B cell (primary cell): ENCODE data around the gene CSTF3. TPM values are rescaled to one million over a fixed set of nuclear protein-coding genes. Genes with fewer than 3 reads are reported as not detected.

ENCODE experiments used
- ATAC-seq: fragments of 200-7000 bp; cut with Tn5 transposase; one replicate; pipeline ENCODE4 v1.10.0; 2021; ENCODE audit warnings: low read depth, mild to moderate bottlenecking, moderate number of reproducible peaks, moderate library complexity
- CTCF ChIA-PET: fragments of 350-600 bp; sonication (Branson Sonifier 250); formaldehyde crosslinking; loops from one replicate; lab custom pipeline; 2021; ENCODE audit warnings: antibody characterized with exemption, inconsistent platforms; lab: Charles Lee
- POLR2A ChIA-PET: fragments of 350-600 bp; sonication (Branson Sonifier 250); formaldehyde crosslinking; loops from one replicate; lab custom pipeline; 2021; ENCODE audit warnings: antibody characterized with exemption; lab: Charles Lee
- DNase-seq: peaks from one replicate; pipeline ENCODE4 v3.0.0; 2013
- H2AFZ ChIP-seq: 2 replicates; pipeline ENCODE4 v1.6.1; 2012; ENCODE audit warnings: mild to moderate bottlenecking, low read depth, low read length; ENCODE audit not compliant: insufficient read depth, poor library complexity, severe bottlenecking
- H3K27ac ChIP-seq, 2 donors: 1 replicate in 1 of 2; 2 replicates in 1 of 2; pipeline ENCODE4 v1.5.1; 2012 to 2013; ENCODE audit warnings: low read length in 2 of 2, mild to moderate bottlenecking in 2 of 2, moderate library complexity in 1 of 2
- H3K27me3 ChIP-seq, 4 experiments: fragments of 200-600 bp in 1 of 4; sonication (generic) in 1 of 4; replicated peaks in 1 of 4; 1 replicate in 2 of 4; 2 replicates in 2 of 4; pipeline versions ENCODE4 v1.6.1 to v1.7.0; 2013 to 2016; ENCODE audit warnings: low read length in 3 of 4, mild to moderate bottlenecking in 2 of 4, mixed read lengths in 1 of 4, moderate library complexity in 1 of 4; ENCODE audit not compliant: insufficient read depth in 4 of 4, control insufficient read depth in 3 of 4; ENCODE audit errors: control extremely low read depth in 1 of 4
- H3K36me3 ChIP-seq, 2 experiments: replicated peaks in 1 of 2; 1 replicate in 1 of 2; 2 replicates in 1 of 2; pipeline versions ENCODE4 v1.6.1 to v1.7.1; 2013; ENCODE audit warnings: low read length in 1 of 2; ENCODE audit not compliant: insufficient read depth in 2 of 2, control insufficient read depth in 1 of 2; ENCODE audit errors: control extremely low read depth in 1 of 2, extremely low read depth in 1 of 2
- H3K4me1 ChIP-seq, 2 donors: fragments of 200-600 bp in 1 of 2; sonication (generic) in 1 of 2; 1 replicate in 1 of 2; 2 replicates in 1 of 2; pipeline versions ENCODE4 v1.5.1 to v1.6.1; 2013 to 2017; ENCODE audit warnings: low read length in 2 of 2; ENCODE audit not compliant: control insufficient read depth in 2 of 2, insufficient read depth in 2 of 2
- H3K4me2 ChIP-seq: replicated peaks from 2 replicates; pipeline ENCODE3; 2012; ENCODE audit warnings: mild to moderate bottlenecking, low read depth, low read length; ENCODE audit not compliant: poor library complexity, severe bottlenecking
- H3K4me3 ChIP-seq, 5 experiments: fragments of 200-600 bp in 1 of 5; sonication (generic) in 1 of 5; 1 replicate in 3 of 5; 2 replicates in 2 of 5; pipeline versions ENCODE4 v1.5.1 to v1.7.0; 2011 to 2016; ENCODE audit warnings: low read length in 4 of 5, mild to moderate bottlenecking in 4 of 5, low read depth in 2 of 5, control low read depth in 1 of 5, moderate library complexity in 1 of 5; ENCODE audit not compliant: insufficient read depth in 1 of 5; ENCODE audit errors: control extremely low read depth in 1 of 5, extremely low read depth in 1 of 5
- H3K79me2 ChIP-seq: fragments of 200-600 bp; sonication (generic); one replicate; pipeline ENCODE4 v1.6.0; 2016; ENCODE audit warnings: low read length; ENCODE audit not compliant: control insufficient read depth, insufficient read depth
- H3K9ac ChIP-seq: fragments of 200-600 bp; sonication (generic); 2 replicates; pipeline ENCODE4 v1.6.1; 2017; ENCODE audit warnings: mild to moderate bottlenecking, low read length, moderate library complexity
- H3K9me3 ChIP-seq, 3 donors: one replicate each; pipeline versions ENCODE4 v1.6.1 to v1.7.1; 2013; ENCODE audit warnings: low read length in 2 of 3; ENCODE audit not compliant: control insufficient read depth in 2 of 3, insufficient read depth in 1 of 3; ENCODE audit errors: control extremely low read depth in 1 of 3
- H4K20me1 ChIP-seq: 2 replicates; pipeline ENCODE4 v1.6.0; 2012; ENCODE audit warnings: mild to moderate bottlenecking, low read length; ENCODE audit not compliant: insufficient read depth, control insufficient read depth, poor library complexity, severe bottlenecking
- H3K27ac Mint-ChIP-seq: one replicate; pipeline ENCODE4 v1.8.0; 2021; ENCODE audit warnings: mixed read lengths
- H3K27me3 Mint-ChIP-seq: one replicate; pipeline ENCODE4 v1.8.0; 2021; ENCODE audit warnings: mixed read lengths
- H3K4me1 Mint-ChIP-seq: one replicate; pipeline ENCODE4 v1.8.0; 2021; ENCODE audit warnings: mixed read lengths
- H3K4me3 Mint-ChIP-seq: one replicate; pipeline ENCODE4 v1.8.0; 2021; ENCODE audit warnings: mixed read lengths
- H3K9me3 Mint-ChIP-seq: one replicate; pipeline ENCODE4 v1.8.0; 2022; ENCODE audit warnings: mixed read lengths; ENCODE audit not compliant: insufficient read depth
- EZH2 ChIP-seq: IDR thresholded peaks from 2 replicates; pipeline ENCODE4 v1.6.1; 2012; ENCODE audit warnings: borderline replicate concordance, low read depth, mild to moderate bottlenecking, moderate library complexity, low read length; ENCODE audit not compliant: insufficient read depth, poor library complexity, severe bottlenecking
- WGBS: methylation state at CpG from one replicate; pipeline ENCODE4 v1.1.5; 2013; ENCODE audit warnings: missing lambda C conversion rate; ENCODE audit not compliant: insufficient coverage; 5-methylcytosine and 5-hydroxymethylcytosine counted together
- intact Hi-C: fragments of 100-400 bp; cut with micrococcal nuclease; formaldehyde crosslinking; loops from one replicate; pipeline ENCODE4 v1.10.0; 2022
- polyA plus RNA-seq: library from polyadenylated mRNA; depleted of rRNA; stranded (reverse); fragments of >200 nt; gene quantifications from 2 replicates; pipeline ENCODE4 v1.2.3, GENCODE V29; 2012
- total RNA-seq, 2 donors: library from RNA; stranded (reverse); fragments of 120-200 nt in 1 of 2; gene quantifications; 1 replicate in 1 of 2; 2 replicates in 1 of 2; pipeline versions ENCODE4 v1.2.3 to v1.2.4, GENCODE V29; 2013 to 2022
- TF ChIP-seq, protein P1 (sequence below): fragments of 200-600 bp; IDR thresholded peaks from one replicate; pipeline ENCODE4 v1.8.0; 2022; ENCODE audit warnings: antibody characterized with exemption, mild to moderate bottlenecking

CSTF3 gene
- total and polyA plus RNA-seq, 2 donors (not counting 1 experiment from before 2014, with no cell fraction given): 14.4 to 42.2 TPM

- WGBS: 100% methylated on average over 2 of the region's 3 CpGs
- Histone ChIP-seq H3K9me3 (no peaks in the 10 kb centered on the region), H2AFZ (no peak overlapping the region), H3K4me3 (no peak overlapping the region), H3K4me2 (no peak overlapping the region), H3K9ac (no peak overlapping the region), H4K20me1 (no peaks in the 10 kb centered on the region), H3K36me3 (no peaks in the 10 kb centered on the region), H3K79me2 (no peaks in the 10 kb centered on the region), H3K4me1 (no peaks in the 10 kb centered on the region), H3K27me3 (no peaks in the 10 kb centered on the region), H3K27ac (no peak overlapping the region)
- DNase-seq: no peak
- no peak for ATAC-seq
- Mint-ChIP-seq H3K27me3 (no peaks in the 10 kb centered on the region), H3K27ac (no peak overlapping the region), H3K4me3 (no peak overlapping the region), H3K4me1 (no peaks in the 10 kb centered on the region), H3K9me3 (no peaks in the 10 kb centered on the region)
- CTCF ChIA-PET: no interaction called here
- POLR2A ChIA-PET: no interaction called here
- intact Hi-C loops: no loop called here
- TF ChIP-seq, protein P1, sequence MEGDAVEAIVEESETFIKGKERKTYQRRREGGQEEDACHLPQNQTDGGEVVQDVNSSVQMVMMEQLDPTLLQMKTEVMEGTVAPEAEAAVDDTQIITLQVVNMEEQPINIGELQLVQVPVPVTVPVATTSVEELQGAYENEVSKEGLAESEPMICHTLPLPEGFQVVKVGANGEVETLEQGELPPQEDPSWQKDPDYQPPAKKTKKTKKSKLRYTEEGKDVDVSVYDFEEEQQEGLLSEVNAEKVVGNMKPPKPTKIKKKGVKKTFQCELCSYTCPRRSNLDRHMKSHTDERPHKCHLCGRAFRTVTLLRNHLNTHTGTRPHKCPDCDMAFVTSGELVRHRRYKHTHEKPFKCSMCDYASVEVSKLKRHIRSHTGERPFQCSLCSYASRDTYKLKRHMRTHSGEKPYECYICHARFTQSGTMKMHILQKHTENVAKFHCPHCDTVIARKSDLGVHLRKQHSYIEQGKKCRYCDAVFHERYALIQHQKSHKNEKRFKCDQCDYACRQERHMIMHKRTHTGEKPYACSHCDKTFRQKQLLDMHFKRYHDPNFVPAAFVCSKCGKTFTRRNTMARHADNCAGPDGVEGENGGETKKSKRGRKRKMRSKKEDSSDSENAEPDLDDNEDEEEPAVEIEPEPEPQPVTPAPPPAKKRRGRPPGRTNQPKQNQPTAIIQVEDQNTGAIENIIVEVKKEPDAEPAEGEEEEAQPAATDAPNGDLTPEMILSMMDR: no peak
- TF ChIP-seq EZH2: no peak
These were observed 21.1 kb upstream of the CSTF3 start for GRCh38 chr11:33182246-33182878.

- WGBS: 80% methylated on average over 1 of the region's 3 CpGs
- CTCF ChIA-PET: no interaction called here
- H3K27ac Mint-ChIP-seq: no peak overlapping the region
These were observed 18.1 kb upstream of the CSTF3 start for GRCh38 chr11:33179348-33179803.

More at GRCh38 chr11:33179348-33179803, 18.1 kb upstream of the CSTF3 start:
- Histone ChIP-seq H3K36me3 (no peaks in the 10 kb centered on the region), H3K4me3 (no peak overlapping the region), H2AFZ (no peak overlapping the region), H3K27me3 (no peaks in the 10 kb centered on the region), H3K9ac (no peak overlapping the region), H3K79me2 (no peaks in the 10 kb centered on the region), H4K20me1 (no peaks in the 10 kb centered on the region), H3K27ac (no peak overlapping the region), H3K4me2 (no peak overlapping the region), H3K4me1 (no peaks in the 10 kb centered on the region), H3K9me3 (no peaks in the 10 kb centered on the region)
- no peaks in the 10 kb centered on the region for H3K4me1 Mint-ChIP-seq
- no peaks in the 10 kb centered on the region for H3K9me3 Mint-ChIP-seq
- H3K27me3 Mint-ChIP-seq: no peaks in the 10 kb centered on the region
- no peak for DNase-seq
- no peak overlapping the region for H3K4me3 Mint-ChIP-seq
- POLR2A ChIA-PET: no interaction called here
- TF ChIP-seq EZH2: no peak
- TF ChIP-seq, protein P1: no peak
- intact Hi-C loops: no loop called here
- no peak for ATAC-seq
